NCI-H187 treated with DMSO at 0.1 percent for 48 hours (cell line): ENCODE data around the gene PELI3.
"Not testable (repeated sequence)": the region's sequence is repeated elsewhere in the genome, so short reads cannot be mapped to it uniquely, and the experiment has no call there.

Source experiments
- DNase-seq: peaks from one replicate; lab custom pipeline; 2025; lab: John Stamatoyannopoulos, UW

The PELI3 gene, protein sequence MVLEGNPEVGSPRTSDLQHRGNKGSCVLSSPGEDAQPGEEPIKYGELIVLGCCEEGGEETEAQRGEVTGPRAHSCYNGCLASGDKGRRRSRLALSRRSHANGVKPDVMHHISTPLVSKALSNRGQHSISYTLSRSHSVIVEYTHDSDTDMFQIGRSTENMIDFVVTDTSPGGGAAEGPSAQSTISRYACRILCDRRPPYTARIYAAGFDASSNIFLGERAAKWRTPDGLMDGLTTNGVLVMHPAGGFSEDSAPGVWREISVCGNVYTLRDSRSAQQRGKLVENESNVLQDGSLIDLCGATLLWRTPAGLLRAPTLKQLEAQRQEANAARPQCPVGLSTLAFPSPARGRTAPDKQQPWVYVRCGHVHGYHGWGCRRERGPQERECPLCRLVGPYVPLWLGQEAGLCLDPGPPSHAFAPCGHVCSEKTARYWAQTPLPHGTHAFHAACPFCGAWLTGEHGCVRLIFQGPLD

DNA sequence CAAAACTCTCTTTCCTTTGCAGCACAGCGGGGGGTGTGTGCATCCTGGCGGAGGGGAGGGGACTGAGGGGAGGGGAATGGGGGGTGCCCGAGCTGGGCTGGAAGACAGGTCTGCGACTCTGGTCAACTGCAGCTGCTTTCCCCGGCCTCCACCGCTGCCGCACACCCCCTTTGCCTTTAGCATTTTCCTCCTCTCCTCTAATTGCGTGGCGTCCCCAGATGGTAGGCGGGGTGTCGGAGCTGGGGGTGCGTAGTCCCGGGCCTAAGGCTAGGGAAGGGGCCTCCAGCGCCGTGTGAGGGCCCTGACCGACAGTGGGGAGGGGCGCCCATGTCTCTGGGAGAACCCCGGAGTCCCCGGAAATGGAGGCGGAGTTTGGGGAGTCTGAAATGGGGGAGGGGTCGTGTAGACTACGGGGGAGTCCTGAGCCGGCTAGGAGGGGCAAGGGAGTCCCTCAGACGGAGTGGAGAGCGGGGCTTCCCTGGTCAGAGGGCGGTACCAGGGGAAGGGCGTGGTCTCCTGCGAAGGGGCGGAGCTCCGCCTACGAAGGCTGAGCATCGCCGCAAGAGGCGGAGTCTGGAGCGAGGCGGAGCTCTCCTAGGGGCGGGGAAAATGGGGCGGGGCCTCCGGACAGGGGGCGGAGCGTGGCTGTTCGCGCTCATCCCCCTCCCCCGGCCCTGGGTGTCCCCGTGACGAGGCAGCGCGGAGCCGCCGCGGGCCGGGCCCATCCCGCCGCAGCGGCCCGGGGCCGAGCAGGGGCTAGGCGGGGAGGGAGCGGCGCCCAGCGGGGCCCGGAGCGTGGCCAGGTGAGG, at the start of gene PELI3:
TSS of gene PELI3 (plus strand) at position 681 of the 809 bp plus-strand sequence. CDS start 1,224 bp downstream, outside the sequence.
- peak; percentile 44 for DNase-seq

GRCh38 chr11:66417000-66417399, 49.7 kb upstream of the PELI3 start:
- DNase-seq = no peak

- no peak for DNase-seq
Measured at GRCh38 chr11:66418168-66418985, 48.3 kb upstream of the PELI3 start.

DNA sequence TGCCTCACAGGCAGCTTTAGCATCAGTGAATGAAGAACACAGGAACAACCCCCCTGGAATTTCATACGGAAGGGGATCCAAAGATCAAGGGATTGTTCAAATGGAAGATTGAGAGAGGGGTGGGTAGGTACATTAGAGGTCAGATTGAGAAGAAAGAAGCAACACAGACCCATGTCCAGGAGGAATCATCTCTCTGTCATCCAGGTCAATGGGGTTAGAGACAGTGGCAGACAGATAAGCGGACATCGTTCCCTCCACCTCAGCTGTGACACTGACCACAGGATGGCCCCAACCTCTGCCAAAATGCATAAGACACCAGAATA, 47.8 kb upstream of the PELI3 start:
- DNase-seq = no peak

DNA sequence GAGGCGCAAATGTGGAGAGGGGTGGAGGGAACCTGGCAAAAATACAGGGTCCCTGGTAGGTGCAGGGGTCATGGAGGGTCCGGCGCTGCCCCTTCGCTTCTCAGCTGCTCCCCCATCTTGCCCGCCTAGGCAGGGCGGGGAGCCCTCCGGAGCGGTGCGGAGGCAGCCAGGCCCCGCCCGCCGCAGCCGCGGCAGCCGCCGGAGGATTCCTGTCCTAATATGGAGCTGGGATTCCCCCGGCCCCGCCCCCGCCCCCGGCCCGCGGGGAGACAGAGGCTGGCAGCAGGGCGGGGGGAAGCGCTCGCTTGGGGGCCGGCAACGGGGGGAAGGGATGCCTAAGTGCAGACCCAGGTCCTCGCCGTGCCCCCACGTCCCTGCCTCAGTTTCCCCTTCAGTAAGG, 46.9 kb upstream of the PELI3 start:
- no peak for DNase-seq

DNA sequence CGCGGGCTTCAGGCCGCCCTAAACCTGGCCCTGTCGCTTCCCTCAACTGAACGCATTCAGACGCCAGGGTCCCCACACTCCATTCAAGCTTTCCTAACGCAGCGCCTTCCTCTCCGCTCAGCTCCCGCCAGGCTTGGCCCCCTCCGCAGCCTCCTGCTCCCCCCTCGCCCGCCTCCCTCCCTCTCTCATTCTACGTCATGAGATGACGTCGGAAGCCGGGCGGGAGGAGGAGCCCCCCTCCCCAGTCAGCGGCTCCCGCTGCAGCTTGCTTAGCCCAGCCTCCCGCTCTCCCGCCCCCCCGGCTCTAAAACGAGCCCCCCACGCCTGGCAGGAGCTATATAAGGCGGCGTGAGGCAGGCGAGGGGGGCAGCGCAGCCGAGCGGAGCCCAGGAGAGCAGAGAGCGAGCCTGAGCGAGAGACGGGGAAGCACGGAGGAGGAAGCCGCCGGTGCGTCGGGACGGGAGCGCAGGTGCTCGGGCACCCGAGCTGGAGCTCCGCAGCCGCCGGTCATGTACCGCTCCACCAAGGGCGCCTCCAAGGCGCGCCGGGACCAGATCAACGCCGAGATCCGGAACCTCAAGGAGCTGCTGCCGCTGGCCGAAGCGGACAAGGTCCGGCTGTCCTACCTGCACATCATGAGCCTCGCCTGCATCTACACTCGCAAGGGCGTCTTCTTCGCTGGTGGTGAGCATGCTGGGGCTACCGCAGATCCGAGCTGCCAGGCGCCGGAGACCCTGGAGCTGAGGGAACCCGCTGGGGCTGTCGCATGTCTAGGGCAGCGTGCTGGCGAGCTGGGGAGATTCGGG, 45.8 kb upstream of the PELI3 start, which contains the start of gene NPAS4:
TSS of gene NPAS4 (plus strand) at position 365 of the 806 bp plus-strand sequence. CDS start at position 510, 145 bp downstream.
- DNase-seq = no peak

DNA sequence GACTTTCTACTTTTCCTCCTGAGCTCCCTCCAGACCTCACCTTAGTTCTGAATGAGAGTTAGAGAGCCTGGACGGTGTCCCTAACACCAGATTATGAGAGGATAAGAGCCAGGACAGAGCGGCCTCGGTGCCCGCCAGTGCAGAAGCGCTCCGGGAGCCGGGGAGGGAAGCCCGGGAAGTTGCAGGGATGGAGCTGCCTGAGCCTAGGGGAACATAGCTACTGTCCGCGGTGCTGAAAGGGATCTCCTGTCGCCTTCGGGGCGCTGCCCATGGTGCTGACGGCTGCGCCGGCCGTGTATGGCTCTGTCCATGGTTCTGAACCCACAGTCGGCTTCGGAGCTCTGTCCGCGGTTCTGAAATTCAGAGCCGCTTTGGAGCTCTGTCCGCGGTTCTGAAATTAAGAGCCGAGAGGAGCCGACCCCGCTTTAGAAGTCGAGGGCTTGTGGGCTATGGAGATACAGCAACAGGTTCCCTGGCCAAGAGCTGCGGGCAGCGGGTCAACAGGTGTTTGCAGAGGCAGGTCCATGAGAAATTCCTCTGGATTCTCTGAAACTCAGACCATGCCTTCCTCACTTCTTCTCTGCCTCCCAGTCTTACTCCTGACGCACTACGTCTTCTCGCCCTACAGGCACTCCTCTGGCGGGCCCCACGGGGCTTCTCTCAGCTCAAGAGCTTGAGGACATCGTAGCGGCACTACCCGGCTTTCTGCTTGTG, 45.1 kb upstream of the PELI3 start:
- no peak for DNase-seq

- DNase-seq = no peak
Measured at GRCh38 chr11:66426314-66426713, 40.4 kb upstream of the PELI3 start.

- no peak for DNase-seq
Measured at GRCh38 chr11:66428933-66429332, 37.8 kb upstream of the PELI3 start.

- DNase-seq = peak; percentile 7
Measured at GRCh38 chr11:66429983-66430602, 36.6 kb upstream of the PELI3 start.

- not testable (repeated sequence) for DNase-seq
Measured at GRCh38 chr11:66431287-66431686, 35.4 kb upstream of the PELI3 start.

GRCh38 chr11:66431871-66432329, 34.8 kb upstream of the PELI3 start:
- DNase-seq = not testable (repeated sequence)

DNA sequence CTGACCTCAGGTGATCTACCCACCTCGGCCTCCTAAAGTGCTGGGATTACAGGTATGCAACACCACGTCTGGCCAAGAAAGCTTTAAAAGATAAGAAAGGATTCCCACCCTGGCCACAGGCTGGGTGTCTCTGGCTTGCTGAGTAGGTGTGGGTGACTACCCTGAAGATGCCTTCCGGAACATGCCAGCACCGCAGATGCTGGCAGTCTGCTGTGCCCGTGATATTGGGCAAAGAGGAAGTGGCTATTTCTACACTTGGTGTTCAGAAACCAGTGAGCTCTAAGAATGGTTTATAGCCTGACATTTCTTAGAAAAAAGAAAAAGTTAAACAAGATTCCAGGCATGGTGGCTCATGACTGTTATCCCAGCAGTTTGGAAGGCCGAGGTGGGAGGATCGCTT, 34.1 kb upstream of the PELI3 start:
- no peak for DNase-seq

DNA sequence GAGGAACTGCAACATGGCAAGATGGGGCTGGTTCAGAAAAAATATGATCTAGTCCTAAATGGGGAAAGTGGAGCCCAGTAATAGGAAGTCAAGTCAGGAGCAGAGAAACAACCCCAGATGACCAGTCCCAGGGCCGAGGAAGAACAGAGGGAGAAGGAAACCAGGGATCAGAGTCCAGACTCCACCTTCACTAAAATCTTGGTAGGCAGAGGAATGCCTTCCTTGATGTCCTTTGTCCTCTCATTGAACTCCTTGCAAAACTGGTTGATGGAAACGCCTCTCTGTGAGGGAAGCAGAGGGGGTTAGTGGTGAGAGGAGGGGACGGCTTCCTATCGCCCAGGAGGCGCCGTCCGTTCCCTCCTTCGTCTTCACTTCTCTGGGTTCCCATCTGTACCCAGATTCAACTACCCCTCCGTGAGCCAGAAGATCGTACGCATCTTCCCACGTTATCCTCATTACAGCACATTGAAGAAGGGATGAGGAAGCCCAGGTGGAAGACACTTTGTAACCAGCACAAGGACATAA, 28.7 kb upstream of the PELI3 start:
- no peak for DNase-seq

GRCh38 chr11:66438504-66439466, 27.9 kb upstream of the PELI3 start, which contains the start of gene MRPL11:
TSS of gene MRPL11 (minus strand) at chr11:66438848. CDS start at chr11:66438754, 94 bp downstream.
- peak; percentile 88 for DNase-seq

DNA sequence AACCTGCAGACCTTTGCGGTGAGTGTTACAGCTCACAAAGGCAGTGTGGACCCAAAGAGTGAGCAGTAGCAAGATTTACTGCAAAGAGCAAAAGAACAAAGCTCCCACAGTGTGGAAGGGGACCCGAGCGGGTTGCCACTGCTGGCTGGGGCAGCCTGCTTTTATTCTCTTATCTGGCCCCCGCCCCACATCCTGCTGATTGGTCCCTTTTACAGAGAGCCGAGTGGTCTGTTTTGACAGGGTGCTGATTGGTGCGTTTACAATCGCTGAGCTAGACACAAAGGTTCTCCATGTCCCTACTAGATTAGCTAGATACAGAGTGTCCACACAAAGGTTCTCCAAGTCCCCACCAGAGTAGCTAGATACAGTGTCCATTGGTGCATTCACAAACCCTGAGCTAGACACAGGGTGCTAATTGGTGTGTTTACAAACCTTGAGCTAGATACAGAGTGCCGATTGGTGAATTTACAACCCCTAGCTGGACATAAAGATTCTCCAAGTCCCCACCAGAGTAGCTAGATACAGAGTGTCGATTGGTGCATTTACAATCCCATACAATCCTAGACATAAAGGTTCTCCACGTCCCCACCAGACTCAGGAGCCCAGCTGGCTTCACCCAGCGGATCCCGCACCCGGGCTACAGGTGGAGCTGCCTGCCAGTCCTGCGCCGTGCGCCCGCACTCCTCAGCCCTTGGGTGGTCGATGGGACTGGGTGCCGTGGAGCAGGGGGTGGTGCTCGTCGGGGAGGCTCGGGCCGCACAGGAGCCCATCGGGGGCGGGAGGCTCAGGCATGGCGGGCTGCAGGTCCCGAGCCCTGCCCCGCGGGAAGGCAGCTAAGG, 26.4 kb upstream of the PELI3 start:
- not testable (repeated sequence) for DNase-seq

DNA sequence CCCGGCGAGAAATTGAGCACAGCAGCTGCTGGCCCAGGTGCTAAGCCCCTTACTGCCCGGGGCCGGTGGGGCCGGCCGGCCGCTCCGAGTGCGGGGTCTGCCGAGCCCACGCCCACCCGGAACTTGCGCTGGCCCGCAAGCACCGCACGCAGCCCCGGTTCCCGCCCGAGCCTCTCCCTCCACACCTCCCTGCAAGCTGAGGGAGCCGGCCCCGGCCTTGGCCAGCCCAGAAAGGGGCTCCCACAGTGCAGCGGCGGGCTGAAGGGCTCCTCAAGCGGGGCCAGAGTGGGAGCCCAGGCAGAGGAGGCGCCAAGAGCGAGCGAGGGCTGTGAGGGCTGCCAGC, 25.8 kb upstream of the PELI3 start:
- not testable (repeated sequence) for DNase-seq

GRCh38 chr11:66443602-66444001, 23.1 kb upstream of the PELI3 start:
- no peak for DNase-seq
